ENCODE data around the gene SHMT2.
A peak's percentile ranks its signal among the peaks of the same experiment; 100 is the strongest.

- TF ChIP-seq CTCF (IDR thresholded peaks at IDR 0.05) (peak; percentile 85), EZH2phosphoT487 (IDR thresholded peaks at IDR 0.05) (no peak)
Observed at GRCh38 chr12:57213058-57213715, 16.3 kb upstream of the SHMT2 start.
